ENCODE data around the gene SKOR2.

The SKOR2 gene

DNA sequence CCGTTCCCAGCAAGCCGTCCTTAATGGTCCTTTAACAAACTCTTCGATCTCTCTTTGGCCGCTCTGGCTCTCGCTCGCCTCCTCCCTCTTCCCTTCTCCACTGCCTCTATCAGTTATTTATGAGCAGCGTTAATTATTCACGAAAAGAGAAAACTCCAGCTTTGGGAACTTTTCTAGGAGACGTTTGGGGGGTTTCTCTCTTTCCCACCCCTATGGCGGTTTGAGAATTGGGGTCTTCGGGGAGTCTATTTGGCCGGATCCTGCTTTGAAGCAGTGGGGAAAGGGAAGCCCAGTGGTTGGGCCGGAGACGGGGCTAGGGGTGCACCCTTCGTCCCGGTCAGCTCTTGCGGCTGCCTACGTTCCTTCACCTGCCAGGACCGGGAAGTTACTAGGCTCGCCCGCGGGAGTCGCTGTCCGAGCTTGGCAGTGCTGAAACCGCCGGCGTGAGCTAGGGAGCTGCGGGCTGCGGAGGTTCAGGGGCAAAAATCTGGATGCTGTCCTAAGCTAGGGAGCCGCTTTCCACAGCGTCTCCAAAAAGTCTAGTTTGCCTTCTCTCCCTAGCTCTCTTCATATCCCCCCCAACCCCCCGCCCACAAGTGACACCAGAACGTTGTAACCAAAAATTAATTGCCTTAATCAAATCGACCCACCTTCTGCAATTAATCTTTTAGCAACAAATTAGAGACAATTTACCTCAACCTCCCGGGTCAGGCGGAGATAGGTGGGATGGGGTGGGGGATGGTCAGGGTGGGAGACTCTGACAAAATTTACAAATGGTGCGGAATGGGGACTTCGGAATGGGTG lies 8.9 kb upstream of the SKOR2 start:
- FAIRE-seq = no peak

DNA sequence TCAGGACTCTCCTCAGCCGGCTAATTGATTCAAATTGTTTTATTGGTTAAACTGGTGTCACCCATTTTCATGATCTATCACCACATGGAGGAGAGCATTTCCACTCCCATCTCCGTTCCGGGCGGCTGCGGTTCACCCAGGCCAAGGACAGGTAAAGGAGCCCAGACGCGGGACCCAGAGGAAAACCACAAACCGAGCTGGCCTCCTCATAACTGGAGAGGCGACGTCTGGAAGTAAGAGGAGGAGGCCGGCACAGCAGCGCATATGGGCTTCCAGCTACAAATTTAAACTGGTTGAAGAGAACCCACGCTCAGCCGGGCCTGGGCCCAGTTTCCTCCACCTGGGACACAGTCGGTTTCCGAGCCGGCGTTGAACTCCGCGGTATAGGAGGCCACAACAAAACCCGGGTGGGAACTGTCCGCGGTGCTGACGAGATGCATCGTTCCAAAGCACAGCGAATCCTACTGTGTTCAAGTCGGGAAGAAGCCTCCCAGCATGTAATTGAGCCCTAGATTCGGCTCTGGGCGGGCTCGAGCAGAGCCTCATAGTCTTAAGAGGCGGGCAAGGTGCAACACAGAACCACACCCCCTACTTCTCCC lies 3.0 kb upstream of the SKOR2 start:
- no peak for FAIRE-seq

DNA sequence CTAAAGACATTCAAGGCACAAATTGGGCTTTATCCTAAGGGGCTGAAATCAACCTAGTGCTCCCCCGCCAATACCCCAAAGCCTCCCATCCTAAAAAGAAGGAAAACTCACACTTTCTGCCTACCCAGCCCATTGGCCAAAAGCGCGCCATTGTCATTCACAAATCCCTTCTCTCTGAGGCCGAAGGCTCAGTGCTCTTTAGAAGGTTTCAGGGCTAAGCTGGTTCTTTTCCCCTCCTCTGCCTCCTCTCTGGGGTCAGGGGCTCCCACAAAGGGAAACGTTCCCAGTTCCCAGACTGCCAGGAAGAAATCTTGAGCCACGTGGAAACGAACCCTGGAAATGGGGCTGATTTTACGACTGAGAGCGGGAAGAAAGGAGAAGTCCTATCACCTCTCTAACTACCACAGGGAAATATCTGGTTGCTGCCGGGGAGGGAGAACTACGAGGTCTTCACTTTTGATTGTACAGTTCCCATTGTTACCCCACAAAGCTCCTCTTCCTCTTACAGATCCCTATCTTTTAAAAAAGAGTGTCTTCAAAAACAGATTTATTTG lies 1.7 kb upstream of the SKOR2 start:
- no peak for FAIRE-seq

GRCh38 chr18:47250391-47251046 lies 941 bp downstream of the SKOR2 start:
- FAIRE-seq = no peak

DNA sequence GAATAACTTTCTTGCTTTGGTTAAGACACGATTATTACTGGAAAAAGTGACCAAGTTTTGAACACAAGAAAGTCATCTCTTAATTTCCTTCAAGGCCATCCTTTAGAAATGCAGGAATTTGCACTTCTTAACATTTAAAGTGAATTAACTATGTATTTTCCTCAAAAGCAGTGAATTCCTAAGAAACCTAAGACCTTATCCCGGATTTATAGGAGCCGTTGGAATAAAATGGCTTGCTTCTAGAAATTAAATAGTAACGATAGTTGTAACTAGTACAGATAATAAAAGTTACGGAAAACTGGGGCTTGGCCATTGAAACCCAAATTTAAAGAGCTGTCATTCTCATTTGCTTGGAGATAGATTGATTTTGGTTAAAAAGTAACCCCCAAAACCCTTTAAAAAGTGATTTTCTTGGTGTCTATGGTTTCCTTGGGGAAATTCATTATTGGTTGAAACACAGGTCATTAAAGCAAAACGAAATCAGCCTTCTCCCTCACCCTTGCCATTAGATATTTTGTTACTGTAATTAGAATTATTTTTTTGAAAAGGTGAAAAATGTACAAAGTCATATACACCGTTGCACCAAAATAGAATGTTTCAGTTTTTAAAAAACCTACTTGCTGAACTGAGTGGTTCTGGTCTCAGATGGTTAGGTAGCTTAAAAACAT lies 2.0 kb downstream of the SKOR2 start:
- FAIRE-seq = no peak

GRCh38 chr18:47248604-47249313 lies 2.7 kb downstream of the SKOR2 start:
- no peak for FAIRE-seq

GRCh38 chr18:47248115-47248603 lies 3.3 kb downstream of the SKOR2 start:
- FAIRE-seq = no peak

DNA sequence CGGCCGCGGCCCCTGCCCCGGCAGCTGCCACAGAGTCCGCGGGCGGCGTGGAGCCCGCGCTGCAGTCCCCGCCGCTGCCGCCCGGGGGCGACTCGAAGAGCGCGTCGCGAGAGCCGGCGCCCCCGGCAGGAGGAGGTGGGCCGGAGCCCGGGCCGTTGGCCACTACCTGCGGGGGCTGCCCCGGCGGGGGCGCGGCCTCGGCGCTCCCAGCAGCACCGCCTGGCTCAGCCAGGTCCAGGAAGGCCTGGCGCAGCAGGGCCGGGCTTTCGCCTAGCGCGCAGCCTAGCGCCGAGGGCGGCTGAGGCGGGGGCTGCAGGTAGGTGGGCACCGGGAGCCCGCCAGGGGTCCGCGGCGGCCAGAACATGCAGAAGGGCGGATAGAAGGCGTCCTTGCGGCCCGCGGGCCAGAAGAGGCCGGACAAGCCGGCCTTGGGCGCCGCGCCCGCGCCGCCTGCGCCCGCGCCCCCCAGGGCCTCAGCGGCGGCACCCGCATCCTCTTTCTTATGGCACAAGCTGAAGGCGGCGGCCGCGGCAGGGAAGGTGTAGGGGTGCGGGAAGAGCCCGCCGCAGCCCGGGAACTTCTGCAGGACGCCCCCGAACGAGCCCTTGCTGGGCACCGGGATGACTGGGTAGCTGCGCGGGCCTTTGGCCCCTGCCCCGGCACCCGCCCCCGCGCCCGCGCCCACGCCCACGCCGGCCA lies 3.9 kb downstream of the SKOR2 start:
- no peak for FAIRE-seq

DNA sequence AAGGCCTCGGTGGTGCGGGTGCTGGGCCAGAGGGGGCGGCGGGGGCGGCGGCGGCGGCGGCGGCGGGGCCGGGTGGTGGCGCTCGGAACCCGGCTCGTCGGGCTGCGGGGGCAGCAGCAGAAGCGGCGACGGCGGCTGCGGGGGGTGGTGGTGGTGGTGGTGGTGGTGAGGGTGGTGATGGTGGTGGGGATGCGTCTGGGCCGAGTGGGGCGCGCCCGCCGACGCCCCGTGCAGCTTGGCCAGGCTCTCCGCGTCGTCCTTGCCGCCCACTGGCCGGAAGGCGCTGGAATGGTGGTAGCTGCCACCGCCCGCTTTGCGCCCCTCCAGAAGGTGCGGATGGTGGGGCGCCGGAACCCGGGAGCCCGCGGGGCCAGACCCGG lies 4.4 kb downstream of the SKOR2 start:
- no peak for FAIRE-seq

GRCh38 chr18:47246027-47246971 lies 5.2 kb downstream of the SKOR2 start:
- no peak for FAIRE-seq

- no peak for FAIRE-seq
Observed at GRCh38 chr18:47244086-47244485, 7.4 kb downstream of the SKOR2 start.

GRCh38 chr18:47235096-47235495 lies 16.4 kb downstream of the SKOR2 start:
- FAIRE-seq = no peak

DNA sequence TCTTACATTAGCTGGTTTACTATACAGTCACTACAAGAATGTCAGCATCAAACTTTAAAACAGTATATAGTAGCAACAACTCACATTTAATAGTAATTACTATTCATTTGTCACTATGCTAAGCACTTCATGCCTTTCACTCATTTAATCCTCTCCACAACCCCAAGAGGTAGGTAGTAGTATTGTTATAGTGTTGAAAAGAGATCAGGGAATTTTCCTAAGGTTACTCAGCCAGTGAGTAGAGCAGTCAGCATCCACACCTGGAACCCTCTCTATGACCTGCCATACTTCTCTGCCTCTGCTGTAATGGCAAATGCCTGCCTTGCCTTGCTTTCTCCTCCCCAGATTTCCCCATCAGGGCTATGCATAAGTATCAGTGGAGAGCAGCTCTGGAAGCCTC lies 24.8 kb downstream of the SKOR2 start:
- no peak for FAIRE-seq

DNA sequence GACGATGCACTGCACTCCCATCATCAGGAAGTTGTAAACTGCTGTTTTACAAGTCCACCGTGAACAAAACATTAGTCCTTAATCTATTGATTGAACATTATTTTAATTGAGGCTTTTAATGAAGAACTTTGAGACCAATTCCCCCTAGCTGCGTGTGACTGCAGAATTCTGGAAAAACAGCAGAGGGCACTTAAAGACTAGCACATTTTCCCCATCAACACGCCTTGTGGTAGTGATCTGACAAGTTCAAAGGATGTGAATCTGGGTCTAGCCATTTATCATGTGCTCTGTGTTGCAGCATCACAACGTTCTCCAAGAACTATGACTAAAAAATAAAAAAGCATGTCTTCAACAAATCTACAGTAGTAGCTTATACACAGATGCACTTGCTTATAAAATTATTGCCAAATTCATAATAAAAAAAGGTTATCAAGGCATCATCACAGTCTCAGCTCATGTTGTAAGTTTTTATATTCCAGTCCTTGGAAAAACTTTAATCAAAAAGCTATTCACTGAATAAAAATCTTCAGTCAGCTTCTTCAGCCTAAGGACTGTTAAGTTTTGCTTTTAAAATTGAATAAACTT lies 35.8 kb downstream of the SKOR2 start:
- peak; percentile 40 for FAIRE-seq

- no peak for FAIRE-seq
Observed at GRCh38 chr18:47209171-47209570, 42.3 kb downstream of the SKOR2 start.

DNA sequence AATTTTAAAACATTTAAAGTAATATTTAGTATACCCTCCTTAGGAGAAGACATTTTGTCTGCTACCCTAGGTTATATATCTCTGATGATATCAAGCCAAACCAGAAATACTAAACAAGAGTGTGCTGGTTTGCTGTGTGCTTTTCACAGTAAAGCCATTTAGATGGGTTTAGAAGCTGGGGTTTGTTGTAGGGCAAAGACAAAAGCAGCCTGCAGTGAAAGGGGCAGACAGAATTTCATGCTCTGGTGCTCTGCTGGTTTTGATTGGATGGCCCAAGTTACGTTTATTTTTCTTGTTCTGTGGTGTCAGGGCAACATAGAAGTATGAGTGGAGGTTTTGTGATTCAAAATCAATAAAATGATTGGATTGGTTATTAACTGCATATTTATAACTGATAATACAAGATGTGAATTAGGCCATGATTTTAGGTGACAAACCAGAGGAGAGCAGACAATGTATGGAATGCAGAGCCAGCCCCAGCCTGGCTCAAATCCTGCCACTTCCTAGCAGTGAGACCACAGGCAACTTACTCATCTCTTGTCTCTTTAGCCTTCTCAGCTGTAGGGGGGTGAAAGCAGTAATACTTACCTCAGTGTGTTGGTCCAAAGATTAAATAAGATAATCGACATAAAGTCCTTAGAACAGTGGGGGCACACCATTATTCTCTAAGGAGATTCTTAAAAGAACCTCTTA lies 44.4 kb downstream of the SKOR2 start:
- no peak for FAIRE-seq

DNA sequence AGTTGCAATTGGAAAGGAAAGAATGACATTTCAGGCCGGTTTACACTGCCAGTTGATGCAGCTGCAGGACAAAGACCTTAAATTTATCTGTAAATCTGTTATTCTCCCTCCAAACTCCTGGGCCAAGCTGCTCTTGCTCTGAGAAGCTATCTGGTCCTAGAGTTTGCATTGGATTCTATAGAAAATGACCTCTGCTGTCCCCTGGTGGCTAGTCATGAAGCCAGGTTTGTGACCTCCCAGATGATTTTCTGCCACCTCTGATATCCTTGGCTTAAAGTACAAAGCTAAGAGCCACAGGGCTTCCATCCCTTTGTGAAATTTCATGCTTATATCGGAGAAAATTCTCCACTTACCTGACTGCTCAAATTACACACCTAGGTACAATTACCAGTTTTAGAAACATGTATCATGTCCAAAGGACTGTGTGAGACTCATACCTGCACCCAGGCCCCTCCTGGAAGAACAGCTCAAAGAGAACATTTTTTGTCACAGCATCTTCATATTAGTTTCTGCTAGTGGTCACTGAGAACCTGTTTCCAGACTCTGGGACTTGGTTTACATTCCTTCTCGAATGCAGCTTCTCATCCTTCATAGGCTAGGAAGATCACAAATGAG lies 46.4 kb downstream of the SKOR2 start:
- peak; percentile 27 for FAIRE-seq

GRCh38 chr18:47203626-47204464 lies 47.6 kb downstream of the SKOR2 start:
- FAIRE-seq = no peak
